Measurements from ENCODE around the gene WDR89. TPM values are rescaled to one million over a fixed set of nuclear protein-coding genes. Genes with fewer than 3 reads are reported as not detected.
"Not testable (repeated sequence)": the region's sequence is repeated elsewhere in the genome, so short reads cannot be mapped to it uniquely, and the experiment has no call there.

Gene WDR89
- total and polyA plus RNA-seq, 9 donors, result 6.7 to 20.2 (median 13.4) TPM

DNA sequence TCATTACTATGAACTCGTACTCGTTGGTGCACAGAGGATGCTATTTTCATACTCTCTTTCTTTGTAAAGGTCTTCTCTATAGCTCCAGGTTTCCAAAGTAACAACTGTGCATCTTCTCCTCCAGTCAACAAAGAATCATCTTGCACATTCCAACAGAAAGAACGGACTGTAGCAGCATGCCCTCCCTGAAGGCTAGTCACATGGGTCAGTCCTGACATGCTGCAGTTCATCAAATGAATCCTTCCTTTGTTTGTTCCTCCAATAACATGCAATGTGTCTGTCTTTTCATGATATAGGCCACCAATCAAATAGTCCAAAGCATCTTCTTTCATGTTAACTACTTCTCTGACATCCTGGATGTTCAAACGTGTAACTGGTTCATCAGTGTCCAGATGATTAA is 42.9 kb downstream of the WDR89 start:
- intact Hi-C loops (cut with DNase I), result no loop called here
- TF ChIP-seq CTCF (IDR thresholded peaks at IDR 0.05) (no peak), POLR2A (IDR thresholded peaks at IDR 0.05) (no peak), EP300 (IDR thresholded peaks at IDR 0.05) (no peak)
- DNase-seq, result no peak
- no peaks in the 10 kb centered on the region for H3K9me3 ChIP-seq
- H3K27me3 ChIP-seq, result no peaks in the 10 kb centered on the region
- H3K4me1 ChIP-seq (ENCODE audit: insufficient read depth), result no peaks in the 10 kb centered on the region
- 85 to 90% (median 86%) methylated on average over 4 of the region's 4 CpGs for WGBS, 3 donors
- H3K4me3 ChIP-seq, result no peak overlapping the region
- H3K36me3 ChIP-seq, result no peaks in the 10 kb centered on the region
- H3K27ac ChIP-seq, result no peak overlapping the region

GRCh38 chr14:63596998-63597658 is 44.5 kb downstream of the WDR89 start:
- no peak for DNase-seq
- intact Hi-C loops (cut with DNase I), result no loop called here
- Histone ChIP-seq H3K4me3 (no peak overlapping the region), H3K27ac (no peak overlapping the region), H3K27me3 (no peaks in the 10 kb centered on the region), H3K9me3 (no peaks in the 10 kb centered on the region), H3K4me1 (ENCODE audit: insufficient read depth) (no peaks in the 10 kb centered on the region), H3K36me3 (no peaks in the 10 kb centered on the region)
- TF ChIP-seq POLR2A (IDR thresholded peaks at IDR 0.05) (no peak), EP300 (IDR thresholded peaks at IDR 0.05) (no peak)
- WGBS, 3 donors, result 93 to 97% (median 94%) methylated on average over 4 of the region's 4 CpGs

DNA sequence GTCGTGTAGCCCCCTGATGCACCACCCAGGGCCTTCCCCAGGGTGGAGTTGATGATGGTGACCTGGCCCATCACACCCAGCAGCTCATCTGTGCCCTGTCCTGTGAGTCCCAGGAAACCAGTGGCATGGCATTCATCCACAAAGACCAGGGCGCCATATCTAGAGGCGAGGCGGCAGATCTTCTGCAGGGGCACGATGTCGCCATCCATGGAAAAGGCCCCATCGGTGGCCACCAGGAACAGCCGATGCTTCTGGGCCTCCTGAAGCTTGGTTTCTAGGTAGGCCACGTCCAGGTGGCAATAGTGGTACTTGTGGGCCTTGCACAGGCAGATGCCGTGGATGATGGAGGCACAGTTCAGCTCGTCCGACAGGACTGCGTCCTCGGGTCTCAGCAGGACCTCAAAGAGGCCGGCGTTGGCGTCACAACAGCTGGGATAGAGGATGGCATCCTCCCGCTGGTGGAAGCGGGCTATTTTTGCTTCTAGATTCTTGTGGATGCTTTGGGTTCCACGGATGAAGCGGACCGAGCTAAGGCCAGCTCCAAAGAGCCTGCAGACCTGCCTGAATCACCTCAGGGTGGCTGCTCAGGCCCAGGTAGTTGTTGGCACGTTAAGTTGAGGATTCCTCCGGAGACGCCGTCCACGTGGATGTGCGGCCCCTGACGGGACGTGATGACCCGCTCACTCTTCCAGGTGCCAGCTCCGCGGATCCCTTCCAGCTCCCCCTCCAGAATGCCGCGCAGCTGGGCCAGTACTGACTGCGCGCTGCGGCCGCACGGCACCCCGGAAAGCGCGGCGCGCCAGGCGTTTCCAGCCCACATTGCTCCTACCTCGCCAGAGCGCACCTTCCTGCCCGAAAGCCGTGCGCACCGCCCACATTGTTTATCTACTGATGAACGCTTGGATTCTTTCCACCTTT is 47.0 kb downstream of the WDR89 start:
- Histone ChIP-seq H3K27ac (no peak overlapping the region), H3K27me3 (no peaks in the 10 kb centered on the region), H3K4me1 (ENCODE audit: insufficient read depth) (no peaks in the 10 kb centered on the region), H3K4me3 (no peak overlapping the region), H3K36me3 (no peaks in the 10 kb centered on the region), H3K9me3 (no peaks in the 10 kb centered on the region)
- intact Hi-C loops (cut with DNase I), result no loop called here
- 95 to 97% (median 96%) methylated on average over 50 to 53 of the region's 53 CpGs for WGBS, 3 donors
- no peak for DNase-seq
- TF ChIP-seq EP300 (IDR thresholded peaks at IDR 0.05) (no peak), CTCF (IDR thresholded peaks at IDR 0.05) (no peak), POLR2A (IDR thresholded peaks at IDR 0.05) (no peak)

DNA sequence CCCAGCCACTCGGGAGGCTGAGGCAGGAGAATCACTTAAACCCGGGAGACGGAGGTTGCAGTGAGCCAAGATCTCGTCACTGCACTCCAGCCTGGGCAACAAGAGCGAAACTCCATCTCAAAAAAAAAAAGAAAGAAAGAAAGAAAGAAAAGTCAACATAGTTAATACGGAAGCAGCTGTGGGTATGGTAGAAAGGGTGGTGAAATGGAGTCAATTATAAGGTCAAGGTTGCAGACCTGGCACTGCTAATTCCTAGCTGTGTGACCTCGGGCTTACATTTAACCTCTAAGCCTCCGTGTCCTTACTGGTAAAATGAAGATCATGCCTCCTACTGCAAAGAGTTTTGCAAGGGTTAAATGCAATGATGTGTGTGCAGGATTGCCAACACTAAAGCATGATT is 58.6 kb downstream of the WDR89 start:
- H3K9me3 ChIP-seq; H3K27ac ChIP-seq; H3K4me1 ChIP-seq (ENCODE audit: insufficient read depth); H3K4me3 ChIP-seq; H3K36me3 ChIP-seq; H3K27me3 ChIP-seq; intact Hi-C loops (cut with DNase I); DNase-seq: not testable (repeated sequence)
- WGBS, 3 donors, result 72 to 81% (median 77%) methylated on average over 8 of the region's 8 CpGs

GRCh38 chr14:63581491-63581890 is 60.2 kb downstream of the WDR89 start:
- H3K27ac ChIP-seq, result no peak overlapping the region
- intact Hi-C loops (cut with DNase I), result no loop called here
- no peaks in the 10 kb centered on the region for H3K9me3 ChIP-seq
- no peaks in the 10 kb centered on the region for H3K27me3 ChIP-seq
- WGBS, 3 donors, result 30 to 45% (median 32%) methylated on average over 4 of the region's 4 CpGs
- no peak overlapping the region for H3K4me3 ChIP-seq
- TF ChIP-seq EP300 (IDR thresholded peaks at IDR 0.05), result no peak
- no peak for TF ChIP-seq CTCF (IDR thresholded peaks at IDR 0.05)
- no peak for TF ChIP-seq POLR2A (IDR thresholded peaks at IDR 0.05)
- DNase-seq, result no peak
- H3K4me1 ChIP-seq (ENCODE audit: insufficient read depth), result no peaks in the 10 kb centered on the region
- H3K36me3 ChIP-seq, result no peaks in the 10 kb centered on the region

Data from ovary (tissue), 9 donors.